GM06990 (cell line): Measurements from ENCODE around the gene CXCR5.

Experiments
- DNase-seq: peaks from one replicate; pipeline ENCODE4 v3.0.0-alpha.2; 2011; ENCODE audit not compliant: insufficient read length; ENCODE audit errors: extremely low read depth
- H3K27me3 ChIP-seq: replicated peaks from 2 replicates; pipeline ENCODE4 v1.6.0; 2011; ENCODE audit warnings: low read length; ENCODE audit not compliant: control insufficient read depth, insufficient read depth
- H3K36me3 ChIP-seq: 2 replicates; pipeline ENCODE4 v1.5.1; 2011; ENCODE audit warnings: low read length; ENCODE audit not compliant: control insufficient read depth, insufficient read depth
- H3K4me3 ChIP-seq: replicated peaks from 2 replicates; pipeline ENCODE4 v1.5.1; 2011; ENCODE audit warnings: low read depth, mild to moderate bottlenecking, control low read depth, low read length
- TF ChIP-seq, protein P1 (sequence below): IDR thresholded peaks from 2 replicates; pipeline ENCODE4 v1.5.1; 2011; ENCODE audit warnings: low read length, control low read depth, mild to moderate bottlenecking, inconsistent platforms; ENCODE audit not compliant: insufficient read depth, poor library complexity, severe bottlenecking

Gene CXCR5

DNA sequence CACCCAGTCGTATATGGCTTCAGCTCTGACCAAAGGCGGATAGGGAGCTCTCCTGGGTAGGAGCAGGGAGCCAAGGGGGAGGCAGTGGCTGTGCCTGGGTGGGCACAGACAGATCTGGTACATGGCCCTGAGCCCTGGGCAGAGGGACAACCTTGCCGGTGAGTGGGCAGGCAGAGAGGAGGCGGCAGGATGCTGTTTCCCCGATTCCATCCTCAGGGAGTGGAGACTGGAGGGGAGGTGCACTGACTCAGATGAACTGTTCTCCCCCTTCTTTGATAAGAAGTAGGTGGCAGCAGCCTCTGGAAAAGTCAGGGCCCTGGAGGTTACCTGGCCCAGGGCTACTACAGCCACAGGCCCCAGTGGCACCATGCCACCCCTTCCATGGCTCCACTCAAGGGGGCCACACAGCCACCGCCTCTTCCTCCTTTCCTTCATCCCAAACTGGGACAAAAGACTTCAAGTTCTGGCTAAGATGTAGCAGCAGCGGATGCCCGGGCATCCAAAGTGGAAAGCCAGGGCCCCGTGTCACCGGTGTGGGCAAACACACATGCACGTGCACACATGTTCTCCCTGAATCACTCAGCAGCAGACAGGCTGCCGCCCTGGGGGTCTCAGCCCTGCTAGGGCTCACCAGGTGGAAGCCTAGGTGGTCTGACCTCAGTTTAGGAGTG lies 13.4 kb downstream of the CXCR5 start:
- no peaks in the 10 kb centered on the region for H3K27me3 ChIP-seq
- no peak overlapping the region for H3K4me3 ChIP-seq
- DNase-seq, result no peak
- peaks cover 11% of the 10 kb centered on the region for H3K36me3 ChIP-seq
- TF ChIP-seq, protein P1, sequence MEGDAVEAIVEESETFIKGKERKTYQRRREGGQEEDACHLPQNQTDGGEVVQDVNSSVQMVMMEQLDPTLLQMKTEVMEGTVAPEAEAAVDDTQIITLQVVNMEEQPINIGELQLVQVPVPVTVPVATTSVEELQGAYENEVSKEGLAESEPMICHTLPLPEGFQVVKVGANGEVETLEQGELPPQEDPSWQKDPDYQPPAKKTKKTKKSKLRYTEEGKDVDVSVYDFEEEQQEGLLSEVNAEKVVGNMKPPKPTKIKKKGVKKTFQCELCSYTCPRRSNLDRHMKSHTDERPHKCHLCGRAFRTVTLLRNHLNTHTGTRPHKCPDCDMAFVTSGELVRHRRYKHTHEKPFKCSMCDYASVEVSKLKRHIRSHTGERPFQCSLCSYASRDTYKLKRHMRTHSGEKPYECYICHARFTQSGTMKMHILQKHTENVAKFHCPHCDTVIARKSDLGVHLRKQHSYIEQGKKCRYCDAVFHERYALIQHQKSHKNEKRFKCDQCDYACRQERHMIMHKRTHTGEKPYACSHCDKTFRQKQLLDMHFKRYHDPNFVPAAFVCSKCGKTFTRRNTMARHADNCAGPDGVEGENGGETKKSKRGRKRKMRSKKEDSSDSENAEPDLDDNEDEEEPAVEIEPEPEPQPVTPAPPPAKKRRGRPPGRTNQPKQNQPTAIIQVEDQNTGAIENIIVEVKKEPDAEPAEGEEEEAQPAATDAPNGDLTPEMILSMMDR, result no peak

- Histone ChIP-seq H3K27me3 (no peaks in the 10 kb centered on the region), H3K4me3 (no peak overlapping the region), H3K36me3 (peaks cover 11% of the 10 kb centered on the region)
- TF ChIP-seq, protein P1, result no peak
- DNase-seq, result no peak
These were observed 14.1 kb downstream of the CXCR5 start for GRCh38 chr11:118897721-118898310.

DNA sequence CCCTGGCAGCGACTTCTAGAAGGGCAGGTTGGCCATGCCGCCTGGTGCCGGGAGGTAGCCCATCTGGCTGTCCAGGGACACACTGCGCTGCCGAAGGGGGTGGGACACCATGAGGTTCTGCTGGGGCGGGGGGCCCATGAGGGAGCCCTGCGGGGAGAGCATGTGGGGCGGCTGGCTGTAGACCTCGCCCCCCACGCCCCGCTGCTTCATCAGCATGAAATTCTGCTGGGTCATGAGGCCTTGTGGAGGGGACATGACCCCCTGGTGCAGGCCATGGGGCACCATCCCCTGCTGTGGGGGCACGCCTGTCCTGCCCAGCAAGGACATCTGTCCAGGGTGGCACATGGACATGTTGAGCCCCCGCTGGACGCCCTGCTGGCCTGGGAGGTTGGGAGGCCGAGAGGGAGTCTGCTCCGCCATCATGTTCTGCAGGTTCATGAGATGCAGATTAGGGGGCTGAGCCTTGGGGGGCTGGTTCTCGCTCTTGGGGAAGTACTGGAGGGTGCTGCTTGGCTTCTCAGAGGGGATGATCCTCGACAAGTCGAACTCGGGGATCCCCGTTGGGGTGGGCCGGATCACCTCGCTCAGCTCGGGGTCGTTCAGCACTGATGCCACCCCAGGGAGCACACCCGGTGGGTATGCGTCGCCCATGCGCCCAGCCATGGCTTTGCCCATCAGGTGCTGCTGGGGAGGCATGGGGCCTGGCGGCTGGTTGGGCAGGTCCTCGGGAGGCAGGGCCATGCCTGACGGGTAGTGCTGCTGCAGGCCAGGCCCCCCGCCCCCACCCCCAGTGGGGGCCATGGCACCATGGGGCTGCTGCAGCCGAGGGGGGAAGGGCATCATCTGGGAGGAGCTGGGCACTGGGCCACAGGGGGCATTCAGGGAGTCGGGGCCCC lies 15.0 kb downstream of the CXCR5 start:
- Histone ChIP-seq H3K27me3 (no peaks in the 10 kb centered on the region), H3K36me3 (peaks cover 11% of the 10 kb centered on the region), H3K4me3 (no peak overlapping the region)
- TF ChIP-seq, protein P1, result no peak
- DNase-seq, result no peak

GRCh38 chr11:118899296-118899688 lies 15.6 kb downstream of the CXCR5 start:
- no peaks in the 10 kb centered on the region for H3K27me3 ChIP-seq
- peaks cover 9% of the 10 kb centered on the region for H3K36me3 ChIP-seq
- DNase-seq, result no peak
- TF ChIP-seq, protein P1, result no peak
- no peak overlapping the region for H3K4me3 ChIP-seq

DNA sequence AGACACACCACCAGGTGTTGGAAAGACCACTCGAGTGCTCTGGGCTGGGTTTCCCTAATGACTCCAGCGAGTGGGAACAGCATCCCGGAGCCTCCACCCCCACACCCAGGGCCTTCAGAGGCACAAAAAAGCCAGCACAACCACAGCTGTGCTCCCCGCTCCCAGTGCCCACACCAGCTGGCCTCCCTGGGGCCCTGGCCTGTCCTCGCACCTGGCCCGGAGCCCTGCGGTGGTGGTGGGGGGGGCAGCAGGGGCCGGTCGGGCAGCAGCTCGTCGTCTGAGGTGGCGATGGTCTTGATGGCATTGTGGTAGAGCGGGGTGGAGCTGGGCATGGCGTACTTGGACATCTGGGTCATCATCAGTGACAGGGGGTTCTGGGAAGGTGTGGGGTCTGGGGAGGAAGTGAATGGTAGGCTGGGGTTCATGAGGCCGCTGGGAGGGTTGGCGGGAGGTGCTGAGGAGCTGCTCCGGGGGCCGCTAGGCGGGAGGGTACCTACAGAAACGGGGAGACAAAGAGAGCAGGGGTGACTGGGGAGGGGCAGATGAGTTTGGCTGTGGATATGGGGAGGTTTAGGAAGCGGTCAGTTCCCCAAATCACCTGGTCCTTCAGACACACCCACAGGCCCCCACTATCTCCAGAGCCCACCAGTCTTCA lies 16.1 kb downstream of the CXCR5 start:
- Histone ChIP-seq H3K36me3 (peaks cover 9% of the 10 kb centered on the region), H3K27me3 (no peaks in the 10 kb centered on the region)
- TF ChIP-seq, protein P1, result no peak

More for the DNA sequence above, 16.1 kb downstream of the CXCR5 start:
- H3K4me3 ChIP-seq, result no peak overlapping the region
- DNase-seq, result no peak
